HS-27A (cell line): ENCODE measurements around the gene RILPL2.
"Not testable (repeated sequence)": the region's sequence is repeated elsewhere in the genome, so short reads cannot be mapped to it uniquely, and the experiment has no call there.

Experiments used
- DNase-seq: peaks from one replicate; pipeline ENCODE4 v3.0.0-alpha.2; 2012; ENCODE audit warnings: low read depth, missing footprints

The RILPL2 gene

DNA sequence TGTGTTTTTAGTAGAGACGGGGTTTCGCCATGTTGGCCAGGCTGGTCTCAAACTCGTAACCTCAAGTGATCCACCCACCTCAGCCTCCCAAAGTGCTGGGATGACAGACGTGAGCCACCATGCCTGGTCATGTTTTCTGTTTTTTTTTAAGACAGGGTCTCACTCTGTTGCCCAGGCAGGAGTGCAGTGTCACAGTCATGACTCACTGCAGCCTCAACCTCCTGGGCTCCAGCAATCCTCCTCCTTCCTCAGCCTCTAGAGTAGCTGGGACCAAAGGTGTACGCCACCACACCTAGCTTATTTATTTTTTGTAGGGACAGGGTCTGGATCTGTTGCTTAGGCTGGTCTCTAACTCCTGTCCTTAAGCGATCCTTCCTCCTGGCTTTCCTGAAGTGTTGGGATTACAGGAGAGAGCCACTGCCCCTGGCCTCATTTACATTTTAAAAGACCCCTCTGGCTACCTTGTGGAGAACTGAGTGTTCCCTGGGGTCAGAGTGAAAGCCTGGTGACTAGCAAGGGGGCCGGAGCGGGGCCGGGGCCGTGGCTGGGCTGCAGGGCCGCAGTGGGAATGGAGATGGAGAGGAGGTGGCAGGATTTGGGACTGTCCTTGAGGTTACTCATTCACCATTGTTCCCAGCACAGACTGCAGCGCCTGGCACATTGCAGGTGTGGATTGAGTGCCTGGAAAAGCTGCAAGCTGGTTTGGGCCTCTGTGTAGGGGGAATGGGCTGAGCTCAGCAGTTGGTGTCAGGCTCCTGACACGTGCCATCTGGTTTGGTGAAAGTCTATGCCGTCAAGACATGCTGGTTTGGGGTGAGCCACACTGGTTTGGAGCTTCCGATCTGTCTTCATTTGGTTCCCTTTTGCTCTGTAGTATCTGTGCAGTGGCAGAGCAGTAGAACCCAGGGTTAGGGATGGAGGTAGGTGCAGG lies 34.5 kb downstream of the RILPL2 start:
- no peak for DNase-seq

DNA sequence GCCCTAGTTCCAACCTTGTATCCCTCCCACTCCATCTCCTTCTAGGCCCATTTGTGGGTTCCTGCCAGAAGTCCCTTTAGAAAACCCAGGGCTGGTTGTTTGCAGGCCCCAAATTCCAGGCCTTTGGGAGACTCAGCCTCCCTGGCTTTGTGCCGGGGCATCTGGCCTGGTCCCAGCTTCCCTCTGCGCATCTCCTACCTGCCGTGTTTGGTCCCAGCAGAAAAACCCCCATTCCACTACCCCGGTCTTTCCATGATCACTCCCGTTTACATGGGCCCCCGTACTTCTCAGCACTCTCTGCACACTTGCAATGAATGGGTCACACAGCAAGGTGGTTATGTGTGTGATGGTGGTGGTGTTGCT lies 37.2 kb downstream of the RILPL2 start:
- DNase-seq, result no peak

DNA sequence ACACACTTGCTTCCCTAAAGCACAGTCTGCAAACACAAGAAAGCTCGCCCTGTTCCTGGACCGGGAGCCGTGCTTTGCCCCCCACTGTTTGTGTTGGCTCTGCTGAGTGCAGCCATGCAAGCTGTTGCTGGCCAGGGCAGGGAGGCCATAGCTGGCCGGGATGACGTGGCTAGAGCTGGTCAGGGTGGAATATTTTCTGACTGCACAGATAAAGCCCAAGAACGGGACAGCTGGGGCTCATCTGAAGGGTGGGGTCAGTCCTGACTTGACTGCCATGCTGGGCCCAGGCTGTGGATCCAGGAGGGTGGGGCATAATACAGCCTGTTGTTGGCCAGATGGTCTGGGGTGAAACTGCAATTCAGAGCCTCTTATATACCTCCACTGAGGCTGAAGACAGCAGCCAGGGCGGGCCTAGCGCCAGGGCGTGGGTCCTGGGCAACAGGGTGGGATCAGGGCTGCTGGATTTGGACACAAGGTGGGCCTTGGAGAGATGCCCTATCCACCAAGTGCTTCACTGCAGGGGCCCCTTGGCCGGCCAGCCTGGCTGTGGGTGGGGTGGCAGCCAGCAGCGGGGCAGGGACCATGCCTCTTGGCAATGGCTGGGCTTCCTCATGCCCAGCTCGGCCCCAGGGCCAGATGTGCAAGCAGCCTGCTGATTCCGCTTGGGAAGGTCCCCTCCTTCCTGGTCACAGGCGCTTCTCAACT lies 37.8 kb downstream of the RILPL2 start:
- no peak for DNase-seq

DNA sequence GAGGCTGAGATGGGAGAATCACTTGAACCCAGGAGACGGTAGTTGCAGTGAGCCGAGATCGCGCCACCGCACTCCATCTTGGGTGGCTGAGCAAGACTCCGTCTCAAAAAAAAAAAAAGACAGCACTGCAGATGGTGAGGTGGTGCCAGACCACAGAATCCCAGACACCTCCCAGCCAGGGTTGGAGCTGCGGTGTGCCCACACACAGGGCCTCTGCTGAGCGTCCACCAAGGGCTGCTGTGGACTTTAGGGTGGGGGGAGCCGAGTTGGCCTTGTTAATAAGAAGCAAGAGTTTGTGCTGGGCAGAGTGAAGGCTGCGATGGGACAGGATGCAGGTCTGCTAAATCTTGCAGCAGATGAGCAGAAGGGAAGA lies 38.3 kb downstream of the RILPL2 start:
- no peak for DNase-seq

DNA sequence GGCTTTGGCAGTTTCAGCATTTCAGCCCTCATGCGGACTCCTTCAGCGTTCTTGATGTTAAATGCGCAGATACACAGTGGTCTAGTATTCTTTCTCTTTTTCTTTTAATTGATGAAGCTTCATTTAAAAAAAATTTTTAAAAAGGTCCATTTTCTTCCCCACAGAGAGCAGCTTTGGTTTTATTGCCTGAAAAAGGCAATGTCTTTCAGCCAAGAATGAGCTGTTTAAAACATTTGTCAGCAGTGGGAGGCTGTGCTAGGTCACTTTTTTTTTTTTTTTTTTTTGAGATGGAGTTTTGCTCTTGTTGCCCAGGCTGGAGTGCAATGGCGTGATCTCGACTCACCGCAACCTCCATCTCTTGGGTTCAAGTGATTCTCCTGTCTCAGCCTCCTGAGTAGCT lies 39.1 kb downstream of the RILPL2 start:
- no peak for DNase-seq

DNA sequence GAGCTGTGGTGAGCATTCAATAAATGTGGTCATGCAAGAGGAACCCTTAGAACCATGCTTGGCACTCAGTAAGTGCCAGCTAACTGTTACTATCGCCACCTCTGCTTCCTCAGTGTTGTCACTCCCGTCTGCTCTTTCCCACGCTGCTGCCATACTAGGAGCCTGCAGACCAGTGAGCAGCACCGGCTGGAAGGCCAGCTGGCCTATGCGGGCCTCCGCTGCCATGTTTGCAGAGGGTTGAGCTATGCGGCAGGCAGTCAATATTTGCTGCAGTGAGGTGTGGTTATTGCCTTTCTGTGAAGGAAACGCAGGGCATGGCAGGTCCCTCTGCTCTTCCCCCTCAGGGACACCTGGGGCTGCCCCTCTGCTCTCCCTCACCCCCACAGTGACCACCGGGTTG lies 39.5 kb downstream of the RILPL2 start:
- DNase-seq, result no peak

DNA sequence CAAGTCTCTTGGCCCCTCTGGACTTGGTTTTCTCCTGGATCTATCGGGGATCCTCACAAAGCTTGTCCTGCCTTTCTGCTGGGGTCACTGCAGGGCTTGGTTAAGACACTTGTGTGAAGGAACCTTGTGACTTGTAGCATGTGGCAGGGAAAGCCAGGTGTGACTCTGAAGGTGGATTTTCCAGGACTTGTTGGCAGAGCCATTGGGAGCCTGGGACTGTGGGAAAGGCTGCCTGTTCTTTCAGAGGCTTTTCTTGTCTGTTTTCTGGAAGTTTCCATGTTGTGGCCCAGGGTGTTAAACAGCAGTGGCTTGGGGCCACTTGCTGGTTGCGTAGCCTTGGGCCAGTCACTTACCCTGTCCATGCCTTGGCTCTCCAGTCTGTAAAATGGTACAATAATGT lies 39.9 kb downstream of the RILPL2 start:
- DNase-seq, result no peak

DNA sequence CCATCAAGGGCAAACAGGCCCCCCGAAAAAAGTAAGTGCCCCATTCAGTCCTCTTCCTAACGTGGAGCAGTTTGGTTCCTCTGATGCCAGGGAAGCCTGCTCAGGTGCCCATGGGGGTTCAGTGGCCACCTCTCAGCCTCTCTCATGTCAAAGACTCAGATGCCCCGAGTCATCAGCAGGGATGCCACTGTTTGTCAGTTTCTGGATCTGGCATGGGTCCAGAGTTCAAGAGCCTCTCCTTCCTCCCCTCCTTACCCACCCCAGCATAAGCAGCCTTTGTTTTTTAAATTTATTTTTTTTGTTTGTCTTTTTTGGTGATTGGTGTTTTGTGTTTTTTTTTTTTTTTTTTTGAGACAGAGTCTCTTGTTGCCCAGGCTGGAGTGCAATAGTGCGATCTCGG lies 41.2 kb downstream of the RILPL2 start:
- no peak for DNase-seq

DNA sequence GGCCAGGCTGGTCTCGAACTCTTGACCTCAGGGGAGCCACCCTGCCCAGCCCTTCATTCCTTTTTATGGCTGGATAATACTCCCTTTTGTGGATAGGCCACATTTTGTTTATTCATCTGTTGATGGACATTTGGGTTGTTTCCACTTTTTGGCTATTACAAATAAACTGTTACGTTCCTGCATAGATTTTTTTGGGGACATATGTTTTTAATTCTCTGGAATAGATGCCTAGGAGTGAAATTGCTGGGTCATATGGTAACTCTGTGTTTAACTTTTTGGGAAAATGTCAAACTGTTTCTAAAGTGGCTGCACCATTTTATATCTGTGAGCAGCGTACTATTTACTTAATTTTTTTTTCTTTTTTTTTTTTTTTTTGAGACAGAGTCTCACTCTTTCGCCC lies 42.7 kb downstream of the RILPL2 start:
- no peak for DNase-seq

DNA sequence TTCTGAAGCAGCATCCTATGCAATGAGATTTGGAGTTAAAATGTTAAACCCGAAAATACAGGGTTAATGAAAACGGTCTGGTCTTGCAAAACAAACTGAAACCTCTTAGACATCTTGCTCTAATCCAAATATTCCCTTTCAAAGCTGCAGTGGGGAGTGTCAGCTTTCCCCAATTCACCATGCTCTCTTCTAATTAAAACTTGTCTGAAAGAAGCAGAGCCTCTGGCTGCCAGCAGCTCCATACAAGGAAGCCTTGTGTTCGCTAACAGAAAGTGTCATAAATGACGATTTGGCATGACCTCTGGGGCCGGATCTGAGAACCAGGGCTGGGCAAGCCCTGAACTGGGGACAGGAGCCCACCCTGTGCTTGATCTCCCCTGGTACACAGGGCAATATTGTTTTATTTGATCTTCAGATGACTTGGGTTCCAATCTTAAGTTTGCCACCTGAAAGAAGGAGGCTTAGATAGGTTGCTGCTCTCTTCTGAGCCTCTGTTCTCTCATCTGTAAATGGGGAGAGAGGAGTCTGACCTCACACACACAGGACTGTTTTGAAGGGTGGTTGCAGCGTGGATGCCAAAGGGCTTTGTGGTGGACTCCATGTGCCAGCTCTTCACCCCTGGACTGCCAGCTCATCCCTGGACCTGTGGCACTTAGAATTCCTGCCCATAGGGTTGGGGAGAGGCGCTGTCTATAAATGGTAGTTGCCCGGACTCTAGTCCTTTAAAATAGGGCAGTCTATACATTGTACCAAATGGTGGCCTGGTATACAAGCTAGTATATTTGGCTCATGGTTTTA lies 44.7 kb downstream of the RILPL2 start:
- DNase-seq, result no peak

DNA sequence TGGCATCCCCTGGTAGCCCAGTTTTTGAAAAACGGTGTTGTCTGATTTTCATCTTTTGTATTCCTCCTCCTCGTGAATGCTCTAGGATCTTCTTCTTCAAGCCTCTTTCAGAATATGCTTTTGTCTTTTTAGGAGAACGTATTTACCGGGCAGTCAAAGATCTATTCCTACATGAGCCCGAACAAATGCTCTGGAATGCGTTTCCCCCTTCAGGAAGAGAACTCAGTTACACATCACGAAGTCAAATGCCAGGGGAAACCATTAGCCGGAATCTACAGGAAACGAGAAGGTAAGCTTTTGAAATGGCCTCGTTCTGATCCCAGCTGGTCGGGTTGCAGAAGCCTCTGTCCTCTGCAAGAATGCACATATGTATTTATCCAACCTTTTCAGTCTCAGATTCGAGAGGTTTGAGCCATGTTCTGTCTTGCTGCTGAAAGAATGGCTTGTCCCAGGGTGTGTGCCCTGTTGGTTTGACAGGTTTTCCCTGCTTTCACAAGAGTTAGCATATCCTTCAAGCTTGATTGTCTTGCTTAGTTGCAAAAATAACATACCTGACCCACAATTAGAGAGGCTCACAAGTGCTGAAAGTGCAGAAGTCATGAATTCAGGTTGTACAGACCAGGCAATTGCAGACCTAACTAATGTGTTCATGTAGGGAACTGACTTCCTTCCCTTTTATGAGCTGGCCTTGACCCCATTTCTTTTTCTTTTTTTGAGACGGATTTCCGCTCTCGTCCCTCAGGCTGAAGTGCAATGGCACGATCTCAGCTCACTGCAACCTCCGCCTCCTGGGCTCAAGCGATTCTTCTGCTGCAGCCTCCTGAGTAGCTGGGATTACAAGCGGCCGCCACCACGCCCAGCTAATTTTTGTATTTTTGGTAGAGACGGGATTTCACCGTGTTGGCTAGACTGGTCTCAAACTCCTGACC lies 45.7 kb downstream of the RILPL2 start:
- DNase-seq, result no peak

DNA sequence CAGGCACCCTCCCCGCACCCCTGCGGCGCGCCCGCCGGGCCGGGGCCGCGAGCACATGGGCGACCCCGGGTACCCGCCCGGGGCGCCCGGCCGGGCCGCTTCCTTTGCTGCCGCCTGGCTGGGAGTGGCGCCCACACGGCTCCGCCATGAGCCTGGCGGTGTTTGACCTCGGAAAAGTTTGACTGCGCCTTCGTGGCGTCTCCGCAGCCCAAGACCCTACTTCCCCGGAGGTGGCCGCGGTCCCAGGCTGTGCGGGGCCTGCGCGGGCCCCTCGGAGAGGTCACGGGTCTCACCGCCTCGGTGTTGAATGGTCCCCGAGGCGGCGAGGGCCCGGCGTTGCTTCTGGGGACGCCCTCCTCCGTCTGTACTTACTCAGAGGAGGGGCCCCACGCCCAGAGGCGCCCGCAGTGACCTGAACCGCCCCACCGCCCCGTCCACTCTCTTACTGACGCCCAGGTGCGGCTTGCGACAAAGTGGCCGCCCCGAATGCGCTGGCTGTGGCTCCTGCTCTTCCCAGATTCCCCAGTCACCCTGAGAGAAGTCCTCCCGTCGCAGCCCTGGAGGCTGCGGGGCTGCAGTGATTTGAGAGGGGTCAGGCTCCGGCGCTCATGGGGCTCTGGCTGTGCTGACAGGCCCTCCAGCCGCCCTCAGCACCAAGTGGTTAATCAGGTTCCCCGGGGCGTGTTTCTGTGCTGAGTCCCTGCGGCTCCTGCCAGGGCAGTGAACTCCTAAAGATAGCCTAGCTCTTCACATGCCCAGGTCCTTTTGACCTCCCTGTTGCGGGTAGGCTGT lies 46.7 kb downstream of the RILPL2 start:
- DNase-seq, result no peak

DNA sequence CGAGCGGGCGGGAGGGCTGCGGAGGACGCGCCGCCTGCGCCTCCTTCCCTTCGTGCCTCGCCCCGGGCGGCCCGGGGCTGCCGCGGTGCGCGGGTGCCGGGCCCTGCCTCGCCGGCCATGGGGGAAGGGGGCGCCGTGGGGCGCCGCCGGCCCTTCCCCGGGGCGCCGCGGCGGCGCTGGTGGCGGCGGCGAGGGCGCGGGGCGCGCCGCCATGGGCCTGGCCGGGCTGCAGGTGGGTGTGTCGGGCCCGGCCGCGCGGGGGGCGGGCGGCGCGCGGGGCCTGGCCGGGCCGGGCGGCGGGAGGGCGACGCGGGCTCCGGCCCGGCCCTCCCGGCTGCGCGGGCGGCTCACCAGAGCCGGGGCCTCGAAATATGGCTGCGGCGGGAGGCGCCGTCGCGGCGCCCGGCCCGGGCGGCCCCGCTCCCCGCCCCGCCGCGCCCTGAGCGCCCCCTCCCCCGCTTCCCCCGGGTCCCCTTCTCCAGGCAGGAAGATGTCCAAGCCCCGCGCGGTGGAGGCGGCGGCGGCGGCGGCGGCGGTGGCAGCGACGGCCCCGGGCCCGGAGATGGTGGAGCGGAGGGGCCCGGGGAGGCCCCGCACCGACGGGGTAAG lies 47.4 kb downstream of the RILPL2 start:
- no peak for DNase-seq

DNA sequence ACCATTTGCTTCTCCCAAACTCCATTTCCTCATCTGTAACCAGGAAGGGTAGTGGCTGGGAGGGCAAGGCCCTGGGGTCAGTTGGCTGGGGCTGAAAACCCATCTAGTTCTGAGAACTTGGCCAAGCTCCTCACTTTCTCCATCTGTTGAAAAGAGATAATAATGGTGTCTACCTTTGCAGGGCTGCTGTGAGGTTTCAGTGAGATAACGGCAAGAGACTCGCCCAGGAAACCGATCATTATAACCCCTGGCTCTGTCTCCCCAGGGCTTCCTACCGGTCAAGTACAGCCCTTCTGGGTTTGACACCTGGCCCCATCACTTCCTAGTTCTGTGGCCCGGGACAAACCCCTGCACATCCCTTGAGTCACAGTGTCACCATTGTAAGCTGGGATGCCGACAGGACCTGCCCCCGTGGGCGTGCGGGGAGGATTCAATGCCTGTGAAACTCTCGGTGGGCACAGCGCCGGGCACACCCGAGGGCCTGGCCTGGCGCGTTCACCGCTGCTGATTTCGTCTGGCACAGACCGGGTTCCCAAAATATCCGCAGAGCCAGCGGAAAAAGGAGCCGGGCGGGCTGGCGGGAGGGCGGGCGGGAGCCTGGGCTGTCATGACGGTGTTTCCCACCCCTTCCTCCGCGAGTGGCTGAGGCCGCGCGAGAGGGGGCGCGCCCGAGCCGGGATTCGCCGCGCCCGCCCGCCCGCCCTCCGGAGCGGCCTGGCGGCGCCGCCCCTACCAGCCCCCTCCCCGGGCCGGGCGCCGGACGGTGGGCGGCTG lies 48.1 kb downstream of the RILPL2 start:
- no peak for DNase-seq

DNA sequence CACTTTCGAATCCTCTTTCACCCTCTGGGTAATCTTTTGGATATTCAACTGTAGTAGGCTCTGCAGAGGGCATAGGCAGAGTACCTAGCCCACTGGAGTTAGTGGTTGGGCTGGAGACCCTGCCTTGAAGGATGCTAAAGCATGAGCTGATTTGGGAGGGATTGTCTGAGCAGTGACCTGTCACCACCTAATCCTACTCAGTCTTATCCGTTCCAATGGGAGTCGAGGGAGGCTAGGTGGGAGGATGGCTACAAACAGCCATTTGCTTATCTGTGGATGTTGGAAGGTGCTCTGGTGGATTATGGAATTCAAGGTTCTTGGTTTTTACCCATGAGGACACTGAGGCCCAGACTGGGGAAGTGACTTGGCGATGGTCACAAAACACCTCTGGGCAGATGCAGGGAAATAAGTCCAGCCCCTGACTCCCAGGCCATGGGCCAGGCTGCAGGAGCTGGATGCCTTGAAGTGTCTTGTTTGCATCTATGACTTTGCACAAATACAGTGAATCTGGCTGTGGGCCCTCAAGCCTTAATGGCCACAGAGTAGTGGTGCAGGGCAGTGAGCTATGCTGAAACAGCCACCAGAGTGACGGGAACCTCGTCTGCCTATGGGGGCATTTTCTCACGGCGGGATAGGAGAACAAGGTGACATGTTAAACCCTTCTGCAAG lies 48.8 kb downstream of the RILPL2 start:
- no peak for DNase-seq

DNA sequence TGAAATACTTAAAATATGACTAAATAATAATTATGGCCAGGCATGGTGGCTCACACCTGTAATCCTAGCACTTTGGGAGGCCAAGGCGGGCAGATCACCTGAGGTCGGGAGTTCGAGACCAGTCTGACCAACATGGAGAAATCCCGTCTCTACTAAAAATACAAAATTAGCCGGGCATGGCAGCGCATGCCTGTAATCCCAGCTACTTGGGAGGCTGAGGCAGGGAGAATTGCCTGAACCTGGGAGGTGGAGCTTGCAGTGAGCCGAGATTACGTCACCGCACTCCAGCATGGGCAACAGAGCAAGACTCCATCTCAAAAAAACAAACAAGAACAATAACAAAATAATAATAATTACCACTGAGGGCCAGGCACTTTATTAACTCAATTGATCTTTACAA lies 50.9 kb downstream of the RILPL2 start:
- DNase-seq, result not testable (repeated sequence)

DNA sequence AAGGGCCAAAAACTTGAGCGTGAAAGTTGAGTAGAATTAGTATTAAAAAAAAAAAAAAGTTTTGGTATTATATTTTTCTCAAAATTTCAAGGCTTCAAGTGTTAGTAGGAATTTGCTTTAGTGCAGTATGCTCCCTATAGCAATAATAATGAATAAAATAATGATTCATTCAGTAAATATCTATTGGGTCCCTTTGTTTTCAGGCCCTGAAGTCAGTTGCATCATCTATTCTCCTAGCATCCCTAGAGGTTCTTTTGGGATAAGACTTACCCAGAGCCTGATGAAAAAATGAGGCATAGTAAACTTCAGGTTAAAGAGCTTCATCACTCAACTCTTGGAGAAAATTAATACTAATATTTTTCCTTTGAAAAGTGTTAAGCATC lies 51.5 kb downstream of the RILPL2 start:
- DNase-seq, result no peak

DNA sequence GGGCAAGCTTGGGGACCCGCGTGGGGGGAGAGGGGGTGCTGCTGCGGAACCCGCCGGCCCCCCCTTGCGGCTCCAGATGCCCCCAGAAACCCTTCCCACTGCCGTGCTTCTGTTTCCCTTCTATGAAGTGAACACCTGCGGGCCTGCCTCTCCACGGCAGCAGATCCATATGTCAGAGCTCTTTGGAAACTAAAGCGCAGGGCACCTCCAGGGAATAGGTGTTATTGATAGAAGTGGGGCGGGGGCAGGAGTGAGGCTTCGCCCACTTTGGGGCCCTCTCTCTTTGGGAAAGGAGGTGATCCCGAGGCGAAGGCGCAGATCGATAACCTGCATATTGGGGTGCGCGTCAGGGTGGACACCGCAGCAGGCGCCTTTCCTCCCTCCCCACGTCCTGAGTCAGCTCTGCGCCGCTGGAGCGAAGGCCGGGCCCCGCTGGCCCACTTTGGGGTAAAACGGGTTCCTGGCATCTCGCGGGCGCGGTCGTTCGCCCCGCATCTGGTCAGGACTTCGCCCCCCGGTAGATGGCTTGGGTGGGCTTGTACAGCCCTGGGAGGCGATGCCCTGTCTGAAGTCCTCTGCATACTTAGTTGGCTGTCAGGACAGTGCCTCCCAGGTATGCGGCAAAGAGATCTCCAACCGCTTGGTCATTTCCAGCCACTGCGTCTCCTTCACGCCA lies 52.0 kb downstream of the RILPL2 start:
- DNase-seq, result no peak

DNA sequence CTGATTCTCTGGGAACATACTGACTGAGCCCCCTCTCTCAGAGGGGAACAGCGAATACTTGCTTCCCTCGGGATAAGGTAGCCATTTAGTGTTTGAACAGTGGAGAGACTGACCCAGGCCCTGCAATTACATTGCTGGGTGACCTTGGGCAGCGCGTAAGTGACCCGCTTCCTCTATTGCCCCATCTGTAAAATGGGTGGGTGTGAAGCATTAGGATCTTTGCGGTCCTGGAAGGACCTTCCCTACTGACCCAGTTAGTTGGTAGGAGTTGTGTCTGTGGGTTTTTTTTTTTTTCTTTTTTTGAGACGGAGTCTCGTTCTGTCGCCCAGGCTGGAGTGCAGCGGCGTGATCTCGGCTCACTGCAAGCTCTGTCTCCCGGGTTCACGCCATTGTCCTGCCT lies 53.8 kb downstream of the RILPL2 start:
- no peak for DNase-seq
